GM12878 (cell line): ENCODE data around the gene MYH7B. TPM values are rescaled to one million over a fixed set of nuclear protein-coding genes. Genes with fewer than 3 reads are reported as not detected.

ENCODE experiments used
- IRF3 ChIP-seq: fragments of 450-650 bp; IDR thresholded peaks from 2 replicates; pipeline ENCODE4 v1.6.1; 2014; ENCODE audit warnings: mild to moderate bottlenecking
- NFYA ChIP-seq: IDR thresholded peaks from 2 replicates; pipeline ENCODE4 v1.6.1; 2011; ENCODE audit warnings: low read depth, mild to moderate bottlenecking, low read length, improper control_type of control experiment, borderline replicate concordance
- ZNF207 ChIP-seq: fragments of 450-650 bp; IDR thresholded peaks from 2 replicates; pipeline ENCODE4 v1.6.1; 2014; ENCODE audit warnings: antibody characterized with exemption, mild to moderate bottlenecking, borderline replicate concordance
- microRNA counts: library from miRNA; unstranded; fragments of <30 nt; microRNA quantifications from one replicate; lab custom pipeline; 2016
- microRNA-seq: library from miRNA; unstranded; fragments of <30 nt; microRNA quantifications from one replicate; pipeline ENCODE4, GENCODE V29; 2018
- polyA plus RNA-seq, 11 experiments: library from polyadenylated mRNA; depleted of rRNA in 4 of 11; unstranded in 6 of 11; stranded (reverse) in 5 of 11; fragments of >200 nt; fragmentation: Nextera tagmentation in 4 of 11; fragmentation: Illumina TruSeq in 1 of 11; extraction: Ambion mirVana in 4 of 11; extraction: Trizol in 1 of 11; gene quantifications; 1 replicate in 1 of 11; 2 replicates in 10 of 11; pipeline versions ENCODE4 v1.2.1 to v1.2.3, GENCODE V29; 2011 to 2016; ENCODE audit warnings: inconsistent platforms in 2 of 11, missing spikeins in 2 of 11, low read depth in 1 of 11
- small RNA-seq: library from RNA; depleted of rRNA; stranded (forward); fragments of <200 nt; gene quantifications from one replicate; pipeline ENCODE3, GENCODE V24; 2014
- total RNA-seq, 4 experiments: library from RNA; depleted of rRNA in 3 of 4; stranded (reverse); fragments of >200 nt in 3 of 4; fragmentation: Illumina TruSeq in 1 of 4; extraction: Trizol in 1 of 4; gene quantifications; 2 replicates each; pipeline versions ENCODE4 v1.2.1 to v1.2.3, GENCODE V29; 2013 to 2021

Gene MYH7B
- total and polyA plus RNA-seq, 10 of the 15 experiments (the other 5 are each of a cell fraction or from before 2014, with no cell fraction given) = 0.01 to 0.40 (median 0.20) TPM; not detected in 3

- TF ChIP-seq NFYA (no peak), ZNF207 (no peak), IRF3 (no peak)
These were observed 49.2 kb downstream of the MYH7B start (continued) for GRCh38 chr20:35004749-35005462.

MicroRNAs encoded within 50 kb of the gene (microRNA counts, 767-probe panel; counts per million panel counts)
- 1,512 counts per million, percentile 58 among the panel's probes with 10 or more counts for microRNA hsa-miR-499a-3p (lab: Ali Mortazavi, UCI)
- microRNA hsa-miR-499a-5p (lab: Ali Mortazavi, UCI) = 1,125 counts per million, percentile 35 among the panel's probes with 10 or more counts
- microRNA hsa-miR-499b-3p (lab: Ali Mortazavi, UCI) = 55.3 counts per million
- microRNA hsa-miR-499b-5p (lab: Ali Mortazavi, UCI) = 55.3 counts per million

Small RNA genes lying within 50 kb of the gene (microRNA-seq; reads per million reads assigned to microRNA genes)
- gene MIR499A (not detected), gene MIR499B (not detected)

Small RNA genes lying within 50 kb of the gene (small RNA-seq; reads per million reads assigned to genes)
- gene MIR499A = 0.43 reads per million, percentile 5 among the genes with 10 or more reads in this experiment

Other genes with a start within 250 kb of the MYH7B start
- 6.1 TPM in 2 replicates for gene NCOA6, start 130.2 kb upstream of the MYH7B start, total RNA-seq (2014; rRNA removed)
- 5.9 and 6.6 TPM in 2 replicates for gene NCOA6, start 130.2 kb upstream of the MYH7B start, total RNA-seq (2014; rRNA removed; fragmentation: Illumina TruSeq; extraction: Trizol)
- gene NCOA6, start 130.2 kb upstream of the MYH7B start, total RNA-seq (2021) = 18.6 and 18.7 TPM in 2 replicates
- 9.0 and 11.4 TPM in 2 replicates for gene NCOA6, start 130.2 kb upstream of the MYH7B start, polyA plus RNA-seq (2011; rRNA removed)
- 20.6 and 24.8 TPM in 2 replicates for gene NCOA6, start 130.2 kb upstream of the MYH7B start, polyA plus RNA-seq (2014; fragmentation: Illumina TruSeq; extraction: Trizol)
- gene NCOA6, start 130.2 kb upstream of the MYH7B start, polyA plus RNA-seq (2014; fragmentation: Nextera tagmentation; extraction: Ambion mirVana) = 10 to 100 TPM in 1 of 2 experiments, 1 to 10 TPM in 1; 8.1 to 14.3 TPM
- 11.6 and 14.3 TPM in 2 replicates for gene NCOA6, start 130.2 kb upstream of the MYH7B start, polyA plus RNA-seq (2014; rRNA removed)
- gene NCOA6, start 130.2 kb upstream of the MYH7B start, polyA plus RNA-seq (2016; fragmentation: Nextera tagmentation; extraction: Ambion mirVana) = 10 to 100 TPM; 13.6 to 14.1 TPM
- 4.5 and 6.7 TPM in 2 replicates for gene GGT7, start 83.0 kb upstream of the MYH7B start, total RNA-seq (2014; rRNA removed)
- gene GGT7, start 83.0 kb upstream of the MYH7B start, total RNA-seq (2014; rRNA removed; fragmentation: Illumina TruSeq; extraction: Trizol) = 2.2 and 2.5 TPM in 2 replicates
- gene GGT7, start 83.0 kb upstream of the MYH7B start, total RNA-seq (2021) = 12.0 and 14.1 TPM in 2 replicates
- gene GGT7, start 83.0 kb upstream of the MYH7B start, polyA plus RNA-seq (2011; rRNA removed) = 0.10 and 0.53 TPM in 2 replicates
- gene GGT7, start 83.0 kb upstream of the MYH7B start, polyA plus RNA-seq (2014; fragmentation: Illumina TruSeq; extraction: Trizol) = 1.9 and 5.6 TPM in 2 replicates
- gene GGT7, start 83.0 kb upstream of the MYH7B start, polyA plus RNA-seq (2014; fragmentation: Nextera tagmentation; extraction: Ambion mirVana) = under 1 TPM; 0.02 to 0.18 TPM
- 14.7 and 16.7 TPM in 2 replicates for gene GGT7, start 83.0 kb upstream of the MYH7B start, polyA plus RNA-seq (2014; rRNA removed)
- gene GGT7, start 83.0 kb upstream of the MYH7B start, polyA plus RNA-seq (2016; fragmentation: Nextera tagmentation; extraction: Ambion mirVana) = 1 to 10 TPM; 5.0 to 7.5 TPM
- 31.4 and 34.2 TPM in 2 replicates for gene ACSS2, start 79.3 kb upstream of the MYH7B start, total RNA-seq (2014; rRNA removed)
- 25.4 and 26.0 TPM in 2 replicates for gene ACSS2, start 79.3 kb upstream of the MYH7B start, total RNA-seq (2014; rRNA removed; fragmentation: Illumina TruSeq; extraction: Trizol)
- gene ACSS2, start 79.3 kb upstream of the MYH7B start, total RNA-seq (2021) = 28.1 and 36.5 TPM in 2 replicates
- gene ACSS2, start 79.3 kb upstream of the MYH7B start, polyA plus RNA-seq (2011; rRNA removed) = 2.8 and 3.1 TPM in 2 replicates
- 28.6 and 34.0 TPM in 2 replicates for gene ACSS2, start 79.3 kb upstream of the MYH7B start, polyA plus RNA-seq (2014; fragmentation: Illumina TruSeq; extraction: Trizol)
- 10 to 100 TPM; 11.1 to 15.9 TPM for gene ACSS2, start 79.3 kb upstream of the MYH7B start, polyA plus RNA-seq (2014; fragmentation: Nextera tagmentation; extraction: Ambion mirVana)
- 32.4 and 37.2 TPM in 2 replicates for gene ACSS2, start 79.3 kb upstream of the MYH7B start, polyA plus RNA-seq (2014; rRNA removed)
- 10 to 100 TPM; 19.2 to 22.9 TPM for gene ACSS2, start 79.3 kb upstream of the MYH7B start, polyA plus RNA-seq (2016; fragmentation: Nextera tagmentation; extraction: Ambion mirVana)
- 76.8 and 89.5 TPM in 2 replicates for gene GSS, start 62 bp upstream of the MYH7B start, total RNA-seq (2014; rRNA removed)
- 56.6 and 57.3 TPM in 2 replicates for gene GSS, start 62 bp upstream of the MYH7B start, total RNA-seq (2014; rRNA removed; fragmentation: Illumina TruSeq; extraction: Trizol)
- gene GSS, start 62 bp upstream of the MYH7B start, total RNA-seq (2021) = 62.7 and 66.3 TPM in 2 replicates
- 45.7 and 65.8 TPM in 2 replicates for gene GSS, start 62 bp upstream of the MYH7B start, polyA plus RNA-seq (2011; rRNA removed)
- 49.8 and 69.0 TPM in 2 replicates for gene GSS, start 62 bp upstream of the MYH7B start, polyA plus RNA-seq (2014; fragmentation: Illumina TruSeq; extraction: Trizol)
- gene GSS, start 62 bp upstream of the MYH7B start, polyA plus RNA-seq (2014; fragmentation: Nextera tagmentation; extraction: Ambion mirVana) = 10 to 100 TPM; 12.7 to 39.5 TPM
- gene GSS, start 62 bp upstream of the MYH7B start, polyA plus RNA-seq (2014; rRNA removed) = 78.8 and 79.5 TPM in 2 replicates
- gene GSS, start 62 bp upstream of the MYH7B start, polyA plus RNA-seq (2016; fragmentation: Nextera tagmentation; extraction: Ambion mirVana) = 100 to 1,000 TPM; 106 to 120 TPM
- gene TRPC4AP, start 136.9 kb downstream of the MYH7B start, total RNA-seq (2014; rRNA removed) = 25.2 and 28.2 TPM in 2 replicates
- gene TRPC4AP, start 136.9 kb downstream of the MYH7B start, total RNA-seq (2014; rRNA removed; fragmentation: Illumina TruSeq; extraction: Trizol) = 22.7 and 23.6 TPM in 2 replicates
- 44.8 and 45.5 TPM in 2 replicates for gene TRPC4AP, start 136.9 kb downstream of the MYH7B start, total RNA-seq (2021)
- gene TRPC4AP, start 136.9 kb downstream of the MYH7B start, polyA plus RNA-seq (2011; rRNA removed) = 39.8 and 52.2 TPM in 2 replicates
- 30.7 and 36.8 TPM in 2 replicates for gene TRPC4AP, start 136.9 kb downstream of the MYH7B start, polyA plus RNA-seq (2014; fragmentation: Illumina TruSeq; extraction: Trizol)
- 1 to 10 TPM; 1.1 to 2.2 TPM for gene TRPC4AP, start 136.9 kb downstream of the MYH7B start, polyA plus RNA-seq (2014; fragmentation: Nextera tagmentation; extraction: Ambion mirVana)
- 51.9 and 53.3 TPM in 2 replicates for gene TRPC4AP, start 136.9 kb downstream of the MYH7B start, polyA plus RNA-seq (2014; rRNA removed)
- gene TRPC4AP, start 136.9 kb downstream of the MYH7B start, polyA plus RNA-seq (2016; fragmentation: Nextera tagmentation; extraction: Ambion mirVana) = 10 to 100 TPM; 60.7 to 61.7 TPM
- gene EDEM2, start 191.5 kb downstream of the MYH7B start, total RNA-seq (2014; rRNA removed) = 24.8 and 27.1 TPM in 2 replicates
- gene EDEM2, start 191.5 kb downstream of the MYH7B start, total RNA-seq (2014; rRNA removed; fragmentation: Illumina TruSeq; extraction: Trizol) = 14.5 and 14.7 TPM in 2 replicates
- 16.6 and 18.0 TPM in 2 replicates for gene EDEM2, start 191.5 kb downstream of the MYH7B start, total RNA-seq (2021)
- gene EDEM2, start 191.5 kb downstream of the MYH7B start, polyA plus RNA-seq (2011; rRNA removed) = 7.6 and 13.4 TPM in 2 replicates
- 13.3 and 15.1 TPM in 2 replicates for gene EDEM2, start 191.5 kb downstream of the MYH7B start, polyA plus RNA-seq (2014; fragmentation: Illumina TruSeq; extraction: Trizol)
- 10 to 100 TPM in 1 of 2 experiments, 1 to 10 TPM in 1; 9.9 to 11.4 TPM for gene EDEM2, start 191.5 kb downstream of the MYH7B start, polyA plus RNA-seq (2014; fragmentation: Nextera tagmentation; extraction: Ambion mirVana)
- 11.5 and 12.4 TPM in 2 replicates for gene EDEM2, start 191.5 kb downstream of the MYH7B start, polyA plus RNA-seq (2014; rRNA removed)
- 10 to 100 TPM; 24.3 TPM for gene EDEM2, start 191.5 kb downstream of the MYH7B start, polyA plus RNA-seq (2016; fragmentation: Nextera tagmentation; extraction: Ambion mirVana)
- 0.27 and 0.73 TPM in 2 replicates for gene PROCR, start 216.2 kb downstream of the MYH7B start, total RNA-seq (2014; rRNA removed)
- 0.22 and 0.32 TPM in 2 replicates for gene PROCR, start 216.2 kb downstream of the MYH7B start, total RNA-seq (2014; rRNA removed; fragmentation: Illumina TruSeq; extraction: Trizol)
- 0.38 TPM in 1 of 2 replicates, not detected in the other for gene PROCR, start 216.2 kb downstream of the MYH7B start, total RNA-seq (2021)
- gene PROCR, start 216.2 kb downstream of the MYH7B start, polyA plus RNA-seq (2011; rRNA removed) = 0.61 and 0.67 TPM in 2 replicates
- gene PROCR, start 216.2 kb downstream of the MYH7B start, polyA plus RNA-seq (2014; fragmentation: Illumina TruSeq; extraction: Trizol) = 0.12 and 0.14 TPM in 2 replicates
- under 1 TPM; 0.27 to 0.31 TPM for gene PROCR, start 216.2 kb downstream of the MYH7B start, polyA plus RNA-seq (2014; fragmentation: Nextera tagmentation; extraction: Ambion mirVana)
- gene PROCR, start 216.2 kb downstream of the MYH7B start, polyA plus RNA-seq (2014; rRNA removed) = 0.41 and 0.78 TPM in 2 replicates
- not detected for gene PROCR, start 216.2 kb downstream of the MYH7B start, polyA plus RNA-seq (2016; fragmentation: Nextera tagmentation; extraction: Ambion mirVana)